ENCODE measurements around the gene MMP12.
"Not testable (repeated sequence)": the region's sequence is repeated elsewhere in the genome, so short reads cannot be mapped to it uniquely, and the experiment has no call there.

DNA sequence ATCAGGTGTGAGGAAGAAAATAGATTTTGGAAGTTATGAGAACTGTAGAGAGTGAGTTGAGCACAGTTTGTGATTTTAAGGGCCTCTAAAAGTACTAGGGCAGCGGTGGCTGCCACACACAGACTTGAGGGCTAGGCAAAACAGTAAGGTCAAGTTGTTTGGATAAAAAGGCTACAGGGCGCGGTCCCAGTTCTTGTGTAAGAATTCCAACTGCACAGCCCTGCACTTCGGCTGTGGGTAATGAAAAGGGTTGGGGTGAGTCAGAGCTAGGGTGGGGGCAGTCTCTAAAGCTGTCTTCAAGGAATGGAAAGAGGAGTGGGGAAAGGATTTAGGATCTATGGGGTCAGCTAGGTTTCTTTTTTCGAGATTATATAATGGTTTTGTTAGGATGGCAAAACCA lies 31.1 kb upstream of the MMP12 start:
- not testable (repeated sequence) for TF ChIP-seq MXI1 (conservative IDR thresholded peaks at IDR 0.05; ENCODE audit: poor library complexity, severe bottlenecking); POLR2AphosphoS5 (IDR thresholded peaks at IDR 0.05)
- TF ChIP-seq, protein P1, sequence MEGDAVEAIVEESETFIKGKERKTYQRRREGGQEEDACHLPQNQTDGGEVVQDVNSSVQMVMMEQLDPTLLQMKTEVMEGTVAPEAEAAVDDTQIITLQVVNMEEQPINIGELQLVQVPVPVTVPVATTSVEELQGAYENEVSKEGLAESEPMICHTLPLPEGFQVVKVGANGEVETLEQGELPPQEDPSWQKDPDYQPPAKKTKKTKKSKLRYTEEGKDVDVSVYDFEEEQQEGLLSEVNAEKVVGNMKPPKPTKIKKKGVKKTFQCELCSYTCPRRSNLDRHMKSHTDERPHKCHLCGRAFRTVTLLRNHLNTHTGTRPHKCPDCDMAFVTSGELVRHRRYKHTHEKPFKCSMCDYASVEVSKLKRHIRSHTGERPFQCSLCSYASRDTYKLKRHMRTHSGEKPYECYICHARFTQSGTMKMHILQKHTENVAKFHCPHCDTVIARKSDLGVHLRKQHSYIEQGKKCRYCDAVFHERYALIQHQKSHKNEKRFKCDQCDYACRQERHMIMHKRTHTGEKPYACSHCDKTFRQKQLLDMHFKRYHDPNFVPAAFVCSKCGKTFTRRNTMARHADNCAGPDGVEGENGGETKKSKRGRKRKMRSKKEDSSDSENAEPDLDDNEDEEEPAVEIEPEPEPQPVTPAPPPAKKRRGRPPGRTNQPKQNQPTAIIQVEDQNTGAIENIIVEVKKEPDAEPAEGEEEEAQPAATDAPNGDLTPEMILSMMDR (IDR thresholded peaks at IDR 0.05; ENCODE audit: poor library complexity, severe bottlenecking): not testable (repeated sequence)
